Raji (cell line): ENCODE data around the gene IRX5.

Experiments used
- POLR2A ChIP-seq: IDR thresholded peaks from 2 replicates; pipeline ENCODE4 v1.6.1; 2011; ENCODE audit warnings: low read depth, low read length, control low read depth; ENCODE audit not compliant: insufficient read depth

The IRX5 gene

DNA sequence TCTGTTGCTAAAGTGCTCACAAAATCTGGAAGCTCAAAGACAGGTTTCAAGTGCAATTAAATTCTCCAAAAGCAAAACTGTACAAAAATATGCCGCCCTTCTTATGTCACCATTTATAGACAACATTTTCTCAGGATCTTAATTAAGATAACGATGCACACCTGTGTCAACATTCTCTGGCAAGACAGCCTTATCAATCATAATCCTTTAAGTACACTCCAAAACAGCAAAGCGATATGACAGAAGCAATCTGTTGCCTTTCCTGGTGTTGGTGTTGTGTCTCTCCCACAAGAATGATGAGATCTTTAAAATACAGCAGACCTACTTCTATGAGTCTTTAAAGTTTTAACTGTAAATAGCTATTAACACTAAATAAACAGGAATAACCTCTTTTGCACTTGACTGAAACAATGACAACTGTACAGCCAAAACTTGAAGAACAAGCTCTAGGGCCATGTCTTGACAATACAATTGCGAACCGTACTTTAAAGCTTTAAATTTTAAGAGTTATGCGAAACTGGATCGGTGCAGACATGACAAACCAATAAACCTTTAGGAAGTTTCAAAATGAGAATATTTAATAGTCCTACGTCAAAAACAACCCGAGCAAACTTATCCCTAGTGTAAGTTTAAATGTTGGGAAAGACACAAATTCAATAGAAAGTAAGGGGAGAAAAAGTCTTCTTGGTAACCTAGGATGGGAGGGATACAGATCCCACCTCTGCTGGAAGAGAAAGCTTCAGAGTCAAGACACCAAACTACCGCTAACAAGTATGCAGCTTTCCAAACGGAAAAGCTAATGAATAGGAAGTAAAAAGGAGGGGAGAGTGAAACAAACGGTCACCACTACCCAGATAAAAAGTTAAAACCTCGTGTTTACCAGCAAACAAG, 3.3 kb upstream of the IRX5 start:
- TF ChIP-seq POLR2A, result no peak

DNA sequence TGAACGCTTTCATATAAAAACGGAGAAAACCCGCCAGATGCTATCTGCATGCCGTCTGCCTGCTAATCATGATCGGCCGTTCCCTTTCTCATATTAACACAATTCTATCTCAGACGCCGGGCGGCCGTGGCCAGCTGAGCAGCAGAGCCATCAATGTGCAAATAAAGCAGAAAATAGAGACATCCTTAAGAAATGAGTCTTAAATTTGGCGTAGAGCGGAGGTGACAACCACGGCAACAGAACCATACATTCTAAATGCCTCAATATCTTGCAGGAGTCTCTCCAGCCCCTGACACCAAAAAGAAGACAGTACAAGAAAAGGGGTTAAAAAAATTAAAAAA, 2.7 kb upstream of the IRX5 start:
- TF ChIP-seq POLR2A, result no peak

DNA sequence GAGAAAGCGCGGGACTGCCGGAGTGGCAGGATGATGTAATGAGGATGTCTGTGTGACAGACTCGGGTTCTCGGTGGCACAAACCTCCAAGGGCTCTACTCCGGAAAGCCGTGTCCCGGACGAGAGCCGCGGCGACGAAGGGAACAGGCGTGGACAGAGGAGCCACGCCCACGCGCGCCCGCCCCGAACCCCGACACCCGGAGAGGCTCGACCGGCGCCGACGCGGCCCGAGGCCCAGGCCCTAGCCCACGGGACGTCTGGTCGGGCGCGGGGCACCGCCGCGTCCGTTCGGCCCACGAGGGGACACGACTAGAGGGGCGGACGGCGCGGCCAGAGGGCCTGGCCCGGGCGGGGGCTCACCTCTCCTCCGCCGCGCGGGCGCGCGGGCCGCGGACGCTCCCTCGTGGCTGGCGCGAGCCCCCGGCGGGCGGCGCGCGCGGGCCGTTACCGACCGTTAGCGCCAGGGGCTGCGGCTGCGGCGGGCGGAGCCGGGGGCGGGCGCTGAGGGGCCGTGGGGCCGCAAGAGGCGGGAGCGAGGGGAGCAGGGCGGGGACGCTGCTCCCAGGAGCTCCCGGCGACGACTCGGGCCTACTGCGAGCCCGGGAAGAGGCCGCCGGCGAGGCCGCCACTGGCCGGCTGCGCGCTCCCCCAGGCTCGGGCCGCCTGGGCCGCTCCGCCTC, 2.1 kb upstream of the IRX5 start:
- TF ChIP-seq POLR2A, result peak; percentile 34; the same call in 1 of the 2 replicates

DNA sequence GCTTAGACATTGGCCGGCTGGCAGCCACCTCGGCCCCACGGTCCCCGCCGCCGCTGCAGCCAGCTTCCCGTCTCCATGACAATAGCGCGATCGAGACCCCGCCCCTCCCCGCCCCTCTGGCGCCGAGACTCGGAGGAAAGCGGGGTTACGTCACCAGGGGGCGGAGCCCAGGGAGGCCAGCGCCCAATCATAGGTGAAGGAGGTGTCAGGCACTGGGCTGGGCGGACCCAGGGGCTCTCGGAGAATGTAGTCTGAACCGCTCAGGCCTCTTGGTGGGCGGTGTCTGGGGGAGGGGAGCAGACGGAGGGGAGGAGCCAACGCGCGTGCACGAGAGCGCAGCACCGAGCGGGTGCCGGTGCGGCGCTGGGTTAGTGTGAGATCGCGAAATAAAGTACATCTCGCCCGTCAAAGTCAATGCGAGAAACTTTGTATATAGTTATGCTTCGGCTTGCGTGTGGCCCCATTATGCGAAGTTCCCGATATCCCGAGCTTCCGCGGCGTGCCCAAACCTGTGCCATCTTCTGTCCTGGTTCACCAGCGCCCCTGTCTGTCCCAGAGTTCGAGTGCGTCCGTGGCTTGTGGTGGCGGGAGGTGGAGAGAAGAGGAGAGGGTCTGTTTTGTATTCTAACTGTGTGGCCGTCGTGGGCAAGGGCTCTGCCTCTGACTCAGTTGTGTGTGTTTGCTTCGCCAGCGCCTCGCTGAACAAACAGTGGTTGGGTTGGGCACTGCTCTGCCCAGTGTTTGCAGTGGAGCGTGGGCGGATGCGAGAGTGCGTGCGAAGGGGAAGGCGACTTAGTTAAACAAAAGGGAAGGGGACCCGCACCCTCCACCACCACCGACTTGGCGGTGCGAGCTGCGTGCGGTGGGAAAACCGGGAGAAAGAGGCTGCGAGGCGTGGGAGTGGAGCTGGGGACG, 1.3 kb upstream of the IRX5 start:
- TF ChIP-seq POLR2A, result peak; percentile 64

DNA sequence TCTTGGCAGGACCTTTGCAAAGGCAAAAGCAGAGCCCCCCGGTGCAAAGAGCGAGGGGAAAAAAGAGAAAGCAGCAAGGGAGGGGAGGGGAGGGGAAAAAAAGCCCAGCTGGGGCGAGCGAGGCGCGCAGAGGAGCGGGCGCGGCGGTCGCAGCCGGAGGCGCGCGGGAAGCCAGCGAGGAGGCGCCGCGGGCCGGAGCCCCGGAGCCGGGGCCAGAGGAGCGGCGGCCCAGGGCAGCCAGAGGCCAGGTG, 129 bp downstream of the IRX5 start:
- no peak for TF ChIP-seq POLR2A

DNA sequence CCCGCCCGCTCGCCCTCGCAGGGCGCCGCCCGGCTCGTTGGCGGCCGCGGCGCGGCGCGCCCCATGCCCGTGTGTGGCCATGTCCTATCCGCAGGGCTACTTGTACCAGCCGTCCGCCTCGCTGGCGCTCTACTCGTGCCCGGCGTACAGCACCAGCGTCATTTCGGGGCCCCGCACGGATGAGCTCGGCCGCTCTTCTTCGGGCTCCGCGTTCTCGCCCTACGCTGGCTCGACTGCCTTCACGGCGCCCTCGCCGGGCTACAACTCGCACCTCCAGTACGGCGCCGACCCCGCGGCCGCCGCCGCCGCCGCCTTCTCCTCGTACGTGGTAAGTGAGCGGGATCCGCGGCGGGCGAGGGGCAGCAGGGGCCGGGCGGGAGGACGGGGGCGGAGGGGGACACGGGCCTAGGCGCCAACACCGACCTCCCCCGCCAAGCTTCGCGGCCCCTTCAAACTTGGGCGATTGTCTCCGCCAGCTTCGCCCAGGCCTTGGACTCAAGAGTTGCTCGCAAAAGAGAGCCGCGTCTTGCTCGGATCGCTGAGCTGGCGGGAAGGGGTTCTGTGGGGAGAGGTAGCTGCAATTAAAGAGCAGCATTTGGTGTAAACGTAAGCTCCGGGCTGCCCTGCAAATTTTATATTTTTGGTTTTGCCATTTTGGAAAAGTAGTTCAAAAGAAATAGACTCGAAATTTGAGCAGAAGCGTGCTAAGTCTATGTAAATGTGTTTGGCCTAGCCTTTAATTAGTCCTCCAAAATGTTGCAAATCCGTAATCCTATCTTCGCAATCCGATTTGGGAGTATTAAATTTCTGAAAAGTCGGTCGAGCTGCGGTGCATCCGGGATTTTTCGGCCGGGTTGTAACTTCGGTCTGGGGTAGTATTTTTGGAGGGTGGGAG, 702 bp downstream of the IRX5 start:
- no peak for TF ChIP-seq POLR2A

DNA sequence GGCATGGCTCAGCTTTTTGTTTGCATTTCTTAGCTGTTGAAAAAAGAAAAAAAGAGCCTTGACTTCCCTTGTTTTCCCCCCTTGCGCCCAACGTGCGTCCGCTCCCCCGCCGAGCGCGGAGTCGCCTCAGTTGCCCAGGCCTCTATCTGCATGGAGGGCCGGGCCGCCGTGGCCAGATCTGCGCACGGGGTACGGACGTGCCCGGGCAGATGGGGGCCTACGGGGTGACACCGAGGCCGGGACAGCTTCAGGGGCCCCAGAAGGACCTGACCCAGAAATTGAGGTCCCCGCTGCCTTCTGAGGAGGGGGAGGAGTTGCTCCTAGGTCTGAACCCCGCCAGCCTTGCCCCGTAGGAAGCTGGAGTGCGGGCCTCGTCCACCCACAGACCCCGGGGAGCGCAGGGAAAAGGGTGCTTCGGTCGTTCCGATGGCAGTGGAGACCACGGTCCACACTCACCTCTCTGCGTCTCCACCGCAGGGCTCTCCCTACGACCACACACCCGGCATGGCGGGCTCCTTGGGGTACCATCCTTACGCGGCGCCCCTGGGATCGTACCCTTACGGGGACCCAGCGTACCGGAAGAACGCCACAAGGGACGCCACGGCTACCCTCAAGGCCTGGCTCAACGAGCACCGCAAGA, 1.5 kb downstream of the IRX5 start:
- TF ChIP-seq POLR2A, result no peak

DNA sequence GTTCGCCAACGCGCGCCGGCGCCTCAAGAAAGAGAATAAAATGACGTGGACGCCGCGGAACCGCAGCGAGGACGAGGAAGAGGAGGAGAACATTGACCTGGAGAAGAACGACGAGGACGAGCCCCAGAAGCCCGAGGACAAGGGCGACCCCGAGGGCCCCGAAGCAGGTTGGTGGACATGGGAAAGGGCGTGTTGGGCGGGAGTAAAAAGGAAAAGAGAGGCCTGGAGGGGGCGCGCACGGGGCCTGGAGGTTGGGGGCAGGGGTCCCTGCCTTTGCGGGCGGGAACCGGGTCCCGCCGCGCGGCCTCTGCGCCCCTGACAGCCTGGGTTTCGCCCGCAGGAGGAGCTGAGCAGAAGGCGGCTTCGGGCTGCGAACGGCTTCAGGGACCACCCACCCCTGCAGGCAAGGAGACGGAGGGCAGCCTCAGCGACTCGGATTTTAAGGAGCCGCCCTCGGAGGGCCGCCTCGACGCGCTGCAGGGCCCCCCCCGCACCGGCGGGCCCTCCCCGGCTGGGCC, 2.1 kb downstream of the IRX5 start:
- no peak for TF ChIP-seq POLR2A

DNA sequence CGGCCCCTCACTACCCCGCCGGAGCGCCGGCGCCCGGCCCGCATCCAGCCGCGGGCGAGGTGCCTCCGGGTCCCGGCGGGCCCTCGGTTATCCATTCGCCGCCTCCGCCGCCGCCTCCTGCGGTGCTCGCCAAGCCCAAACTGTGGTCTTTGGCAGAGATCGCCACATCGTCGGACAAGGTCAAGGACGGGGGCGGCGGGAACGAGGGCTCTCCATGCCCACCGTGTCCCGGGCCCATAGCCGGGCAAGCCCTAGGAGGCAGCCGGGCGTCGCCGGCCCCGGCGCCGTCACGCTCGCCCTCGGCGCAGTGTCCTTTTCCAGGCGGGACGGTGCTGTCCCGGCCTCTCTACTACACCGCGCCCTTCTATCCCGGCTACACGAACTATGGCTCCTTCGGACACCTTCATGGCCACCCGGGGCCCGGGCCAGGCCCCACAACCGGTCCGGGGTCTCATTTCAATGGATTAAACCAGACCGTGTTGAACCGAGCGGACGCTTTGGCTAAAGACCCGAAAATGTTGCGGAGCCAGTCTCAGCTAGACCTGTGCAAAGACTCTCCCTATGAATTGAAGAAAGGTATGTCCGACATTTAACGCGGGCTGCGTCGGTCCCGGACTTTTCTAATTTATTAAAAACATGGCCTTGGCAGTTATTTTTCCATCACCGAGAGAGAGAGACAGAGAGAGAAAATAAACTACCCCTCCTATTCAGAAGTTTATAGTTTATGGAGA, 2.8 kb downstream of the IRX5 start:
- TF ChIP-seq POLR2A, result no peak

DNA sequence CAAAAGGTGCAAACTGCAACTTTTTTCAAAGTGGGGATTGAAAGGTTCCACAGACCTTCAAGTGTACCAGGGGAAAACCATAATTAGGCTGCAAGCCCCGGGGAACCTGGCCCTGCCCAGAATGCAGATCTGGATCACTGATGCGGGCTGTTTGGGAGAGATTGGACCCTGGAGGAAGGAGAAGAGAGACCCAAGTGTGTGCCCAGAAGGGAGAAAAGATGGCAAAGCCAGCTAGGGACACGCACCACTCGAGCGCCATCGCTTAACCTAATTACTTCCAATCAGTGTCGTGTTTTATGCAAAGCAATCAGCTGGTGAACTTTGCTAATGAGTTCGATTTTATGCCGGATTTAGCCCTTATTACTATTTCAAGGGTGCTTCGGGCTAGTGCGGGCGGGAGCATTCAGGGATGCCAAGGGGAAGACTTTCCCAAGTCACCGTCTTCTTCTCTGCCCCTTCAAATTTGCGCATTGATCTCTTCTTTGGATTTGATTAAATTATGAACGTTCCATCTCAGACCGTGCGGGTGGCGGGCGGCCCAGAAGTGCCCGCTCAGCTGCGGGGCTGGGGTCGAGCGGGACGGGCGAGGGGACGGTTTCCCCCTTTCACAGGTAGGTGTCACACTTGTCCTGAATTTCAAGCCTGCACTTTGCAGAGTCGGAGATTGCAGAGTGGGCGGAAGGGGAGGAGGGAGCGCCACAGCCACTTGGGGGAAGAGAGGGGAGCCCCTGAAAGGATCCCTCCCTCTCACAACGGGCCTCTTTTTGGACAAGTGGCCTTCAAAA, 4.0 kb downstream of the IRX5 start:
- no peak for TF ChIP-seq POLR2A

DNA sequence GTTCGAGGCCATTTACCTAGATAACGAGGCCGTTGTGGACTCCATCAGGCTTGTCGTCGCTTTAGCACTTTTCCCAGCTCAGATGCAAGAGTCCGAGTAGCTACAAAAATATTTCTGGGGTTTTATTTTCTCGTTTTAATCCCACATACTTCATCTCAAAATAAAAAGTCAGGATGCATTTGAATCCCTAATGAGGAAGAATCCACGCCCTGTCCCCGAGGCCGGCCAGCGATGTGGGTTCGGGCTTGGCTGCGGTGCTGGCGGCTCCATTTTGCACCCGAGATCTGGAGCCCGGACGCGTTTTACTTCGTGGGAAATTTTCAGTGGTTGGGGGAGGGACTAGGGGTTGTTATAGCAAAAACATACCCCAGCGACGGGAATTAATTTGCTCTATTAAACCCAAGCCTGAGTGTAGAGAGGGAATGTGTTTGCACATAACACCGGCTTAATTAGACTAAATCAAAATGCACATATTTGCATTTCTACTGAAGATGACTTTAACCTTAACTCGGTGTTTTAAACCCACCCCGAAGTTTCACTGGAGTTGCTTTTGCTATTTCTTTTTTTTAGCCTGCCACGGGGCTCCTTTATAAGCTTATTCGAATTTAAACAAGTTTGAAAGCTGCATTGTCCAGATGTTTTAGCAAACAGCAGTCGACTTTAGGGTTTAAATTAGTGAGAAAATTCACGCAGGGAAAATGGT, 4.8 kb downstream of the IRX5 start:
- TF ChIP-seq POLR2A, result no peak
